A673 (cell line): ENCODE measurements around the gene EXOC4.

Source experiments
- EZH2 ChIP-seq: fragments of 200-600 bp; sonication (generic); IDR thresholded peaks from 2 replicates; pipeline ENCODE4 v1.6.1; 2017; ENCODE audit warnings: borderline replicate concordance, low read depth, mild to moderate bottlenecking, mixed read lengths, antibody characterized with exemption, low read length; ENCODE audit not compliant: poor library complexity, severe bottlenecking
- TF ChIP-seq, protein P1 (sequence below): fragments of 300-800, 200-600 bp; sonication (generic); conservative IDR thresholded peaks from 2 replicates; pipeline ENCODE4 v1.5.1; 2017; ENCODE audit warnings: low read depth, mild to moderate bottlenecking, antibody characterized with exemption, low read length, moderate library complexity, mixed read lengths

DNA sequence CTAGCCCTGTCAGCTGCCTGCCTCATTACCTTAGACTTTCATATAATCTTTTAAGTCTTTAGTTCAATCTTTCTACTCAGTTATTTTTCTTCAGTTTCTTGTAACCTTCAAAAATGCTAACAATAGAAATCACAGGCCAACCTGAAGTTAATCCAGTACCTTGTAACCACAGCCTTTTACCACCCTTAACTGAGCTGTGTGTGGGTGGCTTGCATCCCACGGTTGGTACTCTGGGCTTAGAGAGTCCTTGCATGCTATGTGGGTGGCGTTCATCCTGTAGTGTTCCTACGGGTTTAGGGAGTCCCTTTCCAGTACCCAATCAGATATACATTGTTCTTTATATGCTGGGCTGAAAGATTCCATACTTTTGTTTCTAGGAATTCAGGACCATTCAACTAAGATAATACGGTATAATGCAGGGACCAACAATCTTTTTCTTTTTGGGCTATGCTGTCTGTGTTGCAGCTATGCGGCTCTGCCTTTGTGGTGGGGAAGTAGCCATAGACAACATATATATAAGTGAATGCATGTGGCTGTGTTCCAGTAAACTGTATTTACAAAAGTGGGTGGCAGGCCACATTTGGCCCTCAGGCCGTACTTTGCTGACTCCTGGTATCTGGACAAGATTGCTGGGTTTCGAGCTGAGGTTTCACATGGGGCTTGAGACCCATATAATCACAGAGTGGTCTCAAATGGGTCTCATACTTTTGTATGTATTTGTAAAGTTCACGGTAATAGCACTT is 593.5 kb downstream of the EXOC4 start:
- TF ChIP-seq, protein P1, sequence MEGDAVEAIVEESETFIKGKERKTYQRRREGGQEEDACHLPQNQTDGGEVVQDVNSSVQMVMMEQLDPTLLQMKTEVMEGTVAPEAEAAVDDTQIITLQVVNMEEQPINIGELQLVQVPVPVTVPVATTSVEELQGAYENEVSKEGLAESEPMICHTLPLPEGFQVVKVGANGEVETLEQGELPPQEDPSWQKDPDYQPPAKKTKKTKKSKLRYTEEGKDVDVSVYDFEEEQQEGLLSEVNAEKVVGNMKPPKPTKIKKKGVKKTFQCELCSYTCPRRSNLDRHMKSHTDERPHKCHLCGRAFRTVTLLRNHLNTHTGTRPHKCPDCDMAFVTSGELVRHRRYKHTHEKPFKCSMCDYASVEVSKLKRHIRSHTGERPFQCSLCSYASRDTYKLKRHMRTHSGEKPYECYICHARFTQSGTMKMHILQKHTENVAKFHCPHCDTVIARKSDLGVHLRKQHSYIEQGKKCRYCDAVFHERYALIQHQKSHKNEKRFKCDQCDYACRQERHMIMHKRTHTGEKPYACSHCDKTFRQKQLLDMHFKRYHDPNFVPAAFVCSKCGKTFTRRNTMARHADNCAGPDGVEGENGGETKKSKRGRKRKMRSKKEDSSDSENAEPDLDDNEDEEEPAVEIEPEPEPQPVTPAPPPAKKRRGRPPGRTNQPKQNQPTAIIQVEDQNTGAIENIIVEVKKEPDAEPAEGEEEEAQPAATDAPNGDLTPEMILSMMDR = no peak
- TF ChIP-seq EZH2 = no peak
